GM03348 (cell line): ENCODE measurements around the gene LHFPL3.
"Not testable (repeated sequence)": the region's sequence is repeated elsewhere in the genome, so short reads cannot be mapped to it uniquely, and the experiment has no call there.

Experiments
- DNase-seq: peaks from one replicate; pipeline ENCODE4 v3.0.0; 2012; ENCODE audit warnings: low spot score

LHFPL3 gene

DNA sequence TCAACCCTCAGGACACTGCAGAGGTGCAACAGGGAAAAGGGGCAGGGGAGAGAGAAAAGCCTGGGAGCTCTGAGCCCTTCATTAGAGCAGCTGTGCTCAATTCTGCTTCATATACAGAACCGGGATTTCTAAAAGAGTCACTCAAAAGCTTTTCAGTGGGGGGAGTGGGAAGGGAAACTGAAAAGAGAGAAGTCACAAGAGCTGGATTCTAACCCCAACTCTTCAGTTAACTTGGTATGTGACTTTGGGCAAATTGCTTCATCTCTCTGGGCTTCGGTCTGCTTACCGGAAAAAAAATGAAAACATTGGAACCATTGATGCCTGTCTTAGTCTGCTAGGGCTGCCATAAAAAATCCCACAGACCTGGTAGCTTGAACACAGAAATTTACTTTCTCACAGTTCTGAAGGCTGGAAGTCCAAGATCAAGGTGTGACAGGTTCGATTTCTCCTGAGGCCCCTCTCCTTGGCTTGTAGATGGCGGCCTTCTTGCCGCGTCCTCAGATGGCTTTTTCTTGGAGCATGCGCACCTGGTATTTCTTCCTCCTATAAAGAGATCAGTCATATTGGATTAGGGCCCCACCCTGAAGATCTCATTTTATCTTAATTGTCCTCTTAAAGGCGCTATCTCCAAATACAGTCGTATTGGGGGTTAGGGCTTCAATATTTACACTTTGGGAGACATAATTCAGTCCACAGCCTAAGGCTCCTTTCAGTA lies 567.3 kb downstream of the LHFPL3 start:
- no peak for DNase-seq

DNA sequence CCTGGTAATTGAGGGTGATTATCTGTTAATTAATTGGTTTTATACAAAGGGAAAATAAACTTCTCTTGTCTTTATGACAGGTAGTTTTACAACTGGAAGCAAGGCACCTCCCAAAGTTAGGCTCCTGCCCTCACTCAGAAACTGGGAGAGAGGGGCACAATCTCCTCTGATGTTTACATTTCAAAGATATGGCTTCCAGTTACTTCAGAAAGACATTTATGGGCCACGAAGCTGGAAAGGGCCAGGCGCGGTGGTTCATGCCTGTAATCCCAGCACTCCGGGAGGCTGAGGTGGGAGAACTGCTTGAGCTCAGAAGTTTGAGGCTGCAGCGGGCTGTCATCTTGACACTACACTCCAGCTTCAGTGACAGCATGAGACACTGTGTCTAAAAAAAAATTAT lies 570.0 kb downstream of the LHFPL3 start:
- no peak for DNase-seq

DNA sequence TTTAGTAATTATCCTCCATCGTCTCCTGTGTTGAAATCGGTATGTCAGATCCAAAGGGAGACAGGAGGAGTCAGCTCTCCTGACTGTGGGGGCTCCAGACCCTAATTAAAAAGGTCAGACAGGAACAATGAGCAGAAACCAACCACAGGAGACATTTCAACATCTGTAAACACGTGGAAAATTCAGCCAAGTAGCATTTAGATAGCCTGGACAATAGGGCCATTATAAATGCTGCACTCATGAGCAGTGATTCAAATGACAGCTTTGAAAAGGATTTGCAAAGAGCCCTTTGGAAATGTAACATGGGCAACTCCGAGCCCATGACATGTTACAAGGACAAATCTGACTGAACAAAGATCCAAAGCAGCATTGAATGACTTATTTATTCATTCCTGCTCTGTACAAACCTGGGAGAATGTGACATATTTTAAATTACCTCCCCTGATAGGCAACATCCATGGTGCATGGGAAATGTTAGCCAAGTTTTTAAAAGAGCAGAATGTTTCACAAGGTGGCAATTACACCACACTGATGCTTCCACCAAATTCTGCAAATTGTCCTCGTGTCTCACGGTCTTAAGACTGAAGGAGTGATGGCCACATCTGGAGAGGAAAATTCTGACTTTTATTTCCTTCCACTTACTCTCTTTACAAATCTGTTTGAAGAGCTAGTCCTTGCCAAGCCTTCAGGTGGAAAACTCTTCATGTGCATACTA lies 572.3 kb downstream of the LHFPL3 start:
- DNase-seq = no peak

DNA sequence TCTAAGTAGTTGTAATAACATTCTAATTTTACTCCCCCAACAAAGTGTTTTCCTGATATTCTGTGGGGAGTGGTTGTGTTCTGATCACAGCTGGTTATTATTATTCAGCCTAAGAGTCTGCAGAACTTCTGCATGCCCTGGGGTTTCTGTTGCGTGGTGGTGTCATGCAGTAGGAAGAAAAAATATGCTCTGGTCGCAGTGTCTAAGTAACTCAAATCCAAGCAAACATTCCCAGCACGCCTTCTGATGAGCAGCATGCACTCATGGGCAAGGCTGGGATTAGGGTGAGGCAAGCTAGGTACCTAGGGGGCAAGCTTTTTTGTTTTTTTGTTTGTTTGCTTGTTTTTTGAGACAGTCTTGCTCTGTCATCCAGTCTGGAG lies 572.8 kb downstream of the LHFPL3 start:
- DNase-seq = no peak

DNA sequence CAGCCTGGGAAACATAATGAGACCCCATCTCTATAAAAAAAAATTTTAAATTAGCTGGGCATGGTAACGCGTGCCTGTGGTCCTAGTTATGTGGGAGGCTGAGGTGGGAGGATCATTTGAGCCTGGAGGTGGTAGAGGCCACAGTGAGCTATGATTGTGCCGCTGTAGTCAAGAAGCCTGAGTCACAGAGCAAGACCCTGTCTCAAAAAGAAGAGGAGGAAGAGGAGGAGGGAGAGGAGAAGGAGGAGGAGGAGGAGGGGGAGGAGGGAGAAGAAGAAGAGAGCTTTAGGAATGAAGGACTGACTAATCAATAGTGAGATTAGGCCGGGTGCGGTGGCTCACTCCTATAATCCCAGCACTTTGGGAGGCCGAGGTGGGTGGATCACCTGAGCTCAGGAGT lies 573.8 kb downstream of the LHFPL3 start:
- no peak for DNase-seq

DNA sequence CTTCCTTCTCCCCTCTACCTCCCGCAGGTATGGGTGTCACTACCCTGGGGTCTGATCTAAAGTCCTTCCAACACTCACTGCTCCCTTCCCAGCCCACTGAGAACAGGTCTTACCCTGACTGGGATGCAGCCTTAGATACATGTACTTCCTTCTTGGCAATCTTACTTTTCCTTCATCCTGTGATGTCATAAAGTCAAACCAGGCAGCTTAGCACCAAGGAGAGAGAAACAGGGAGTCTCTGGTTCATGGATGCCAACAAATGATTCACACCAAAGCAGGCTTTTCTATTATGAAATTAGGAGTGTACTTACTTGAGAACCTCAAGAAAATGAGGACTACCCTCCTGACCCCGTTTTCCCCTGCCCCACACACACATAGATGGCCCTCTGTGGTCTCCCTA lies 574.6 kb downstream of the LHFPL3 start:
- DNase-seq = peak; percentile 20

DNA sequence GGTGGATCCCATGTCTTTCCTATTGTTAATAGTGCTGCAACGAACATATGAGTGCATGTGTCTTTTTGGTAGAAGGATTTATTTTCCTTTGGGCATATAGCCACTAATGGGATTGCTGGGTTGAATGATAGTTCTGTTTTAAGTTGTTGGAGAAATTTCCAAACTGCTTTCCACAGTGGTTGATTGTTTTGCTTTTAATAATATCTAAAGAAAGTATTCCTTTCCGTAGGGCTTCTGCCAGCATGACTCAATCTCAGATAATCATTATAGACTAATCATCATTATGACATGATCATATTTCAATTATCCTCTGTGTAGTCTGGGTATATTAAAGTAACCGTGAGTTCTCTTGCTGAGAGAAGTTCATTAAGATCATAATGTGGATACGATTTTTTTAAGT lies 575.4 kb downstream of the LHFPL3 start:
- no peak for DNase-seq

DNA sequence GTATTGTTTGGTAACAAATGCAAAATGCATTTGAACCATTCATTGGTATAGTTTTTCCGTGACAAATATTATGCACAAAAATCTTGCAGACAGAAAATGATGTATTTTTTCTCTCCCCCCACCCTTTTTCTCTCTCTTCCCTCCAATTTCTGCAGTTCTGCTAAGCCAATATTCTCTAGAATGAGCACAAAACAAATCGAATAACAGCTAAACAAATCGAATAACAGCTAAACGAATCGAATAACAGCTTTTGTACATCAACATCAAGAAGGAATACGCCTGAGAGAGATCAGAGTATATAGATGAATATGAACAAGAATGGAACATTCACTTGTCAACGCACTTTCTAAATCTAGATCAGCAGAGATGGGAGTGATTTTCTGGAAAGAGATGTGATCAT lies 577.6 kb downstream of the LHFPL3 start:
- DNase-seq = no peak

DNA sequence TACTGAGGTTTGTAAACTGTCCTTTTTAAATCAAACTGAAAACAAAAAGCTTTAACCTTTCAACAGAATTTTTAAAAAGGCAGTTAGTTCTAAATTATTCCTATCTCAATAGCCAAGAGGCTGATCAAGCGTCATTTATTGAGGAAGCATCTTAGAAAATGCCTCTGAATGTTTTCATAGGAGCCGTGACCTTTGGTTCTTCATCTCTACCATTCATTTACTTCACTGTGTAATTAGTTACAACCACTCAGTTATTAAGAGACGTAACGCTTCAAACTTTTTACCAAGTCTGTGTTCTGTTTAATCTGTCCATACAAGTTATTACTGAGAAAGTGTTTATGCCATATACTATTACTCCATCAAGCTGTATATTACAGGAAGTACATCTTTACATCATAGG lies 578.2 kb downstream of the LHFPL3 start:
- DNase-seq = no peak

DNA sequence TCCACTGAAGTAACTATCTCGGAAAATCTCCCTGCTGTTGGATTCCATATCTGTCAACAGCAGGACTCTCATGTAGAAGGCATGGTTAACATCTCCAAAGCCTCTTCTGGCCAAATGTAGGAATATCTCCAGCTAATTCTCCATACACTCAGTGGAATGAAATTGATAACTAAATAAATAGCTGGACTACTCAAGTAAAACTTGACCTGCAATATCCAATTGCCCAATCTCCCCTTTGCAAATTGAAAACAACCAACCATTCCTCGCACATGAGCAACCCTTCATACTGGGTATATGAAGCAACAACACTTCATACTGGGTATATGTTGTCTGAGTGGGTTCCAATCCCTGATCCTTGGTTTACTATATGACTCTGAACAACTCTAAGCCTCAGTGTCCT lies 580.2 kb downstream of the LHFPL3 start:
- DNase-seq = no peak

DNA sequence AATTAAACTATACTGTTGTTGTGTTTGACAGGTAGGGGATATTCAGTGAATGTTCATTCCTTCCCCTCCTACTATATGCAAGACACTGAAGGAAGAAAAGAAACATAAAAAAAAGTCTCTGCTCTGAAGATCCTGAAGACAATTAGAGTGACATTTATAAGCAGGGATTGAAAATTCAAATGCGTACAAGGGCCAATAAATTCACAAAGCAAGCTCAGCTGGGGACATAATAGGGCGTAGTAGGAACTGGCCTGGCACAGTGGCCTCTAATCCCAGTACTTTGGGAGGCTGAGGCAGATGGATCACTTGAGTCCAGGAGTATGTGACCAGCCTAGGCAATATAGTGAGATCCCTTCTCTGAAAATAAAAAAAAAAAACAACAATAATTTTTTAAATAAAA lies 580.7 kb downstream of the LHFPL3 start:
- DNase-seq = no peak

DNA sequence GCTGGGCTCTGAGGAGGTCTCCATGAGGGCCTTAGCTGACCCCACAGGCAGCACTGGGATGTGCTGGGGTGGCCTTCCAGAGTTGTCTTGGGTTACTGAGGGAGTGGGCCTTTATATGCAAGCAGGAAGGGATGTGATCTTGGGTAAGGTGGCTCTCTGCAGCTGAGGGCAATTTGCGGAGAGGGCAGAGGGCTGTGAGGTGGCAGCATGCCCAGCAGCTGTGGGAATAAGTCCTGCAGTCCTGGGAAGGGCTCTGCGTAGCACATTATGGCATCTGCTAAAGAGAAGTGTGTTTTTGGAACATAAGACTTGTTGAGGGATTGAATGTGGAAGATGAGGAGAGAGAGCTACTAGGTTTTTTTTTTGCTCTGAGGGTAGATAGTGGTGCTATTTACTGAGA lies 586.0 kb downstream of the LHFPL3 start:
- no peak for DNase-seq

DNA sequence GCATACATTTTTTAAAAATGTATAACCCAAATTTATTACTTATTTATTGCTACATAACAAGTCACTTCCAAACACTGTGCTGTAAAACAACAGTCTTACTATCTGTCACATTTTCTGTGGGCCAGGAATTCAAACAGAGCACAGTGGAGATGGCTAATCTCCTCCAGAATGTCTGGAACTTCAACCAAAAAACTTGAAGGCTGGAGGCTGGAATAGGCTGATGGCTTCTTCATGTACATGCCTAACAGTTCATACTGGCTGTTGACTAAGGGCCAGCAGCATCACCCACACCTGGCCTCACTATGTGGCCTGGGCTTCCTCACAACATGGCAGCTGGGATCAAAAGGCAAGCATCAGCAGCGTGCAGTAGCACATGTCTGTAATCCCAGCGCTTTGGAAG lies 593.2 kb downstream of the LHFPL3 start:
- DNase-seq = peak; percentile 18

DNA sequence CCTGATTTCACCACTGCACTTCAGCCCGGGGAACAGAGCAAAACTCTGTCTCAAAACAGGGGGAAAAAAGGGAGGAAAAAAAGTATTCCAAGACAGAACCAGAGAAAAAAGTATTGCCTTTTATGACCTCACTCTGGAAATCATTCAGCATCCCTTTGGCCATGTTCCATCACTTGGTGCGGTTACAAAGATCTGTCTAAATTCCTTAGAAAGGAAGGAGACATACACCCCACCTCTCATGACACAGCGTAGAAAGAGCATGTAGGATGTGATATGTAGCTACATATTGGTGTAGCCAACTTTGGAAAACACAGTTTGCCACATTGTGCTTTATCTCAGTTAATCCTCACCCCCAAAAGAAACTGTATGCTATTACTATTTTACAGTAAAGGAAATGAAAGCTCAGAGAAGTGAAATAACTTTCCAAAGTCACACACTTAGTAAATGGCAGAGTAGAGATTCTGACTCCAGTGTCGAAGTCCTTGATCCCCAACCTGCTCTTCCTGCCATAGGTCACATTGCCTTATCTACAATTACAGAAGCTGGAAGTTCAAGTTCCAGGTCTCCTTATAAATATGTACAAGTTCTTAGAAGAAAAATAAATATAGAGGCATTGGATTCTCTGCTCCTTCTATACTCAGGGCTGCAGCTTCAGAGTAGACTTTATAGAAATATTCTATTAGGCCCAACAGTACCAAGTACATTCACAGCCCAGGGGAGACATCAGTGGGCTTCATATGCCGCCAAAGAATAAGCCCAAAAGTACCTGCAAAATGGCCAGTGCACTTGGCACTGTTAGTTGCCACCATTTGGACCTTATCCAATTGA lies 594.0 kb downstream of the LHFPL3 start:
- DNase-seq = no peak

DNA sequence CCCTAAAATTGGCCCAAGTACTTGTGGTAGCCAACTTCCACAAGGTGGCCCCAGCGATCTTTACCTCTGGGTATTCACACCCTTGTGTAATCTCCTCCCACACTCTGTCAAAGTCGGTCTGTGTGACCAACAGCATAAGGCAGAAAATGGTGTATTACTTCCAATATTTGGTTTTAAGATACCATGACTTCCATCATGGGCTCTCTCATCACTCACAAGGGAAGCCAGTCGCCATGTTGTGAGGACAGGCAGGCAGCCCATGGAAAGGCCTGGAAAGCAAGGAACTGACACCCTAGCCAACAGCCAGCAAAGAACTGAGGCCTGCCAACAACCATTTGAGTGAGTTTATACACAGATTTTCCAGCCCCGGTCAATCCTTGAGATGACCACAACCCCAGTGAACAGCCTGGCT lies 594.6 kb downstream of the LHFPL3 start:
- peak; percentile 76 for DNase-seq

DNA sequence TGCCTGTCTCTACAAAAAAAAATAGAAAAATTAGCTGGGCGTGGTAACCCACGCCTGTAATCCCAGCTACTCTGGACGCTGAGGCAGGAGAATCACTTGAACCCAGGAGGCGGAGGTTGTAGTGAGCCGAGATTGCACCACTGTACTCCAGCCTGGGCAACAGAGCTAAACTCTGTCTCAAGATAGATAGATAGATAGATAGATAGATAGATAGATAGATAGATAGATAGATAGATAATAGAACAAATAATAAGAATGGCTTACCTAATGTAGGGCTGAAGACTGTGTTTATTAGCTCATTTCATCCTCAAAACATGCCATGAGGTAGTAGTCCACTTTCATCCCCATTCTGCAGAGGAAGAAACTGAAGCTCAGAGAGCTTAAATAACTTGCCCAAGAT lies 597.8 kb downstream of the LHFPL3 start:
- not testable (repeated sequence) for DNase-seq

DNA sequence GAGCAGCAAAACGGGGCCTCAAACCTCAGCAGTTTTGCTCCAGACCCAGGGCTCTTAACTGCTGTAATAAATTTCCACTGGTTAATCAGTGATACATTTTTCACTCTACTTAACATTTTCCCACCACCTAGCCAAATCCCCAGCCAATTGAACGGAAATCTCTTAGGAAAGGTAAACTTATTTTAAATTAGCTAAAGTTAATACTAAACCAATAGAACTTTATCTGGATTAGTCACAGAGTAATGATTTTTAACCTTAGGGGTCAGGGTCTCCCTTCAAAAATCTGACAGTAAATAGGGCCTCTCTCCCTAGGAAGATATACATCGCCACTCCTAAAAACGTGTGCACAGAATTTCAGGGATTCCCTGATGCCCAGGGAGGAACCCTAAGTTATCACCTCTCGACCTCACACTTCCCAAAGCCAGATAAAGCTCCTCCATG lies 598.2 kb downstream of the LHFPL3 start:
- no peak for DNase-seq

DNA sequence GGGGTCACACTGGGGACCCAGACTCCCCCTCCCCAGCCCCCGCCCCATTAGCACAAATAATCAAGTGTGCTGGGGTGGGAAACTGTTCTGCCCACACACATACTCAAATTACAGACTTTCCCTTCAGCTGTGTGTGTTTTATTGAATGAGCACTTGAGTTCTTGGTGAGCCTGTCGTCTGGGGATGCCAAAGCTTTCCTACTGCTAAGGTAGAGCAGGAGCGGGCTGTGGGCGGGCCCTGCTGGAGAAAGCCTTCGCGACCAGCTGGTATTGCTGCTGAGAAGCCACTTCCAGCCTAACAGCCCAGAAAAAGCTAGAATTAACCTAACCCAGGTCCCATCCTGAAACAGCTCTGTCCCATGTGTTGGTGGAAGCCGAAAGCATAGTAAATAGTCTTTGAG lies 598.7 kb downstream of the LHFPL3 start:
- no peak for DNase-seq

DNA sequence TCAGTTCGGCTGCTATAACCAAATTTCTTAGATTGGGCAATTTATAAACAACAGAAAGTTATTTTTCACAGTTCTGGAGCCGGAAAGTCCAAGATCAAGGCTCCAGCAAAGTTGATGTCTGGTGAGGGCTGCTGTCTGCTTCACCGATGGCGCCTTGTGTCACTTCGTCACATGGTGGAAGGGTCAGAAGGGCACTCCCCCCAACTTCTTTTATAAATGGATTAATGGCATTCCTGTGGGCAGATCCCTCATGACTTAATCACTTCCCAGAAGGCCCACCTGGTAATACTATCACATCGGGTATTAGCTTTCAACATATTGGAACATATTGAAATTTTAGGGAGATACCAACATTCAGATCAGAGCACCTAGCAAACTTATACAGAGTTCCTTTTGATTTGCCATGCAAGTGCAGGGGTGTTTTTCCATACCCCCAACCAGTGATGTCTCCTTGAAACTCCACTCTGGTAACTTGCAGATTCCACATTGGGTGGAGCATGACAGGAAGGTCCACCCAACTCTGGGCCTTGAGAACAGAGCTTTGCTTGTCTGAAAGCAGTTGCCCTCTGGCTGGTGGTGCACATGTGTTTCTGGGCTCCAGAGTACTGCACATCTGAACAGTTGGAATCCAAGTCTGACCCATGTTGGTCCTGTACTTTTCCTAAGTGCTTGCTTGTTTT lies 600.5 kb downstream of the LHFPL3 start:
- DNase-seq = no peak

DNA sequence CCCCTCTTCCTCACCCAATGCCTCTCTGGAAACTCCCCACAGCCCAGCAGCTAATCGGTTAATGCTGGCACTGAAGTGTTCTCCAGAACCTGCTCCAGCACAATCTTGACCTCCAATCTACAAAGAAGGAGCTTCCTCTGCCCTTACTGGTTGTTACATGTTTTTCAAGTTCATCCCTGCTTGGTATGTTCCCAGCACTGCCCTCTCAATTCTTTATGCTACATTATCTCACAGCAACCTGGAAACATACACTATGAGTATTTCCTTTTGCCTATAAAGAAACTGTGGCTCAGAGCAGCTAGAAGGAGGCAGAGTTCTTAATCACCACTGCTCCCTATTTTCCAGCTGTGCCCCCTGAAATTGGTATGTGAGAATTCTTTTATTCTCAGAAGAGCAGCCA lies 601.5 kb downstream of the LHFPL3 start:
- no peak for DNase-seq

DNA sequence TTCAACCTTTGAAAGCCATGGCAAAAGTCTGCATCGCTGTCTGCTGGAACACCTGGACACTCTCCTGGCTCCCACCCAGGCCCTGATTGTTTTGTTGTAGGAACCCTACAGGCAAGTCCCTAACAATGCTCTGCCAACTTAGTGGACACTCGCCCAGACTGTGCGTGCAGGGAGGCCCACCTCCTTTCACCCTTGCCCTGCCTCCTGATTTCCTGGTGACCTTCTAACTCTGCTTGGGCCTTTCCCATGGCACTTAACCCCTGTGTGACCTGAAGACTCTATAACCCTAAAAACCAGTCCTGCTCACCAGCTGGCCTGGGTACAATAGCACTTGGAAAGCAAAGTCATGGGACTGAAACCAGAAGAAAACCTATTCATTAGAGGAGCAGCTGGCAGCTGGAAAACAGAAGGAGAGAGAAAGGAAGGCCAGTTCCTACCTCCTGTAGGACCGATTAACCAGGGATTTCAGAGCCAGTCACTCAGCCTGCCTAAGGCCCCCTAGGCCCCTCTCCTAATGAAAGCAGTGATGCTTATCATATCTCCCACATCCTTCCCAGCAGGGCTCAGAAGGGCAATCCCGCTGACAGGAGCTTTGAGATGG lies 602.9 kb downstream of the LHFPL3 start:
- no peak for DNase-seq

DNA sequence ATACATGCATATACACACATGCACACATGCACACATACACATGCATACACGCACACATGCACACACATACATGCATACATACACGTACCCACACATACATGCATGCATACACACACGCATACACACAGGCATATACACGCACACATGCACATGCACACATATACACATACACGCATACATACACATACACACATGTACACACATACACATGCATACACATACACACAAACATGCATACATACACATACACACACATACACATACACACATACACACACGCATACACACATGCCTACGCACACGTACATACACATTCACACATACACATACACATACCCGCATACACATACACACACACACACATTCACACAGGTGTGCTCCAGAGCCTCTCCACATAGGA lies 604.6 kb downstream of the LHFPL3 start:
- no peak for DNase-seq
